ENCODE data around the gene KCNH4. TPM values are rescaled to one million over a fixed set of nuclear protein-coding genes. Genes with fewer than 3 reads are reported as not detected.

The KCNH4 gene
- total RNA-seq, 3 donors from 2014 or later: 0.06 to 0.10 TPM; not detected in 1

DNA sequence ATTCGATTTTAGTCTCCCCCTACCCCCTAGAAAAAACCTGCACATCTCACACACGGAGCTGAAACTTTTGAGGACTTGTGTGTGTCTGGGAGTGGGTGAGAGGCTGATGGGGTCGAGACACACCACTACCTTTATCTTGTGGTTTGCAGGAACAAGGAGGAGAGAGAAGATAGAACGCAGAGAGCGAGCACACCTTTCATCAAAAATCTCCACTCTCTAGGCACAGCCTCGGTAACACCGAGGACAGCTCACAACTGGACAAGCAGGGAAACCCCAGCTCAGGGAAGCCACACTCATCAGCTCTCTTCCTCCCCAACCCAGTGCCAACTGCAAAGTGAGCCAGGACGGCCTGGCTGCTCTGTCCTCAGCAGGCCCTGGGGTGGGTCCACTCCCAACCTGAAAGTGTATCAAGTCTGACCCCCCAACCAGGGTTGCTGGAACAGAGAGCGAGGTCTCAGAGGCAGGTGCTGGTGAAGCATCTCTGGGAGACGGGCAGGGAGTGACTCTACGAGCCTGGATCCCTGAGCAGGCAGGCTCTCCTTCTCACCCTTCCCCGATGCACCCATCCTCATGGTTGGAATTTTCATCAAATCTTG, 18.6 kb upstream of the KCNH4 start:
- H3K36me3 ChIP-seq (ENCODE audit: low read depth): no peaks in the 10 kb centered on the region
- H3K4me1 ChIP-seq (ENCODE audit: low read depth): peaks cover 8% of the 10 kb centered on the region
- TF ChIP-seq, protein P1, sequence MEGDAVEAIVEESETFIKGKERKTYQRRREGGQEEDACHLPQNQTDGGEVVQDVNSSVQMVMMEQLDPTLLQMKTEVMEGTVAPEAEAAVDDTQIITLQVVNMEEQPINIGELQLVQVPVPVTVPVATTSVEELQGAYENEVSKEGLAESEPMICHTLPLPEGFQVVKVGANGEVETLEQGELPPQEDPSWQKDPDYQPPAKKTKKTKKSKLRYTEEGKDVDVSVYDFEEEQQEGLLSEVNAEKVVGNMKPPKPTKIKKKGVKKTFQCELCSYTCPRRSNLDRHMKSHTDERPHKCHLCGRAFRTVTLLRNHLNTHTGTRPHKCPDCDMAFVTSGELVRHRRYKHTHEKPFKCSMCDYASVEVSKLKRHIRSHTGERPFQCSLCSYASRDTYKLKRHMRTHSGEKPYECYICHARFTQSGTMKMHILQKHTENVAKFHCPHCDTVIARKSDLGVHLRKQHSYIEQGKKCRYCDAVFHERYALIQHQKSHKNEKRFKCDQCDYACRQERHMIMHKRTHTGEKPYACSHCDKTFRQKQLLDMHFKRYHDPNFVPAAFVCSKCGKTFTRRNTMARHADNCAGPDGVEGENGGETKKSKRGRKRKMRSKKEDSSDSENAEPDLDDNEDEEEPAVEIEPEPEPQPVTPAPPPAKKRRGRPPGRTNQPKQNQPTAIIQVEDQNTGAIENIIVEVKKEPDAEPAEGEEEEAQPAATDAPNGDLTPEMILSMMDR (IDR thresholded peaks at IDR 0.05): no peak
- no peak for ATAC-seq
- no peak for DNase-seq
- intact Hi-C loops (cut with DNase I, micrococcal nuclease): no loop called here
- no peaks in the 10 kb centered on the region for H3K9me3 ChIP-seq
- no peak overlapping the region for H3K4me3 ChIP-seq

DNA sequence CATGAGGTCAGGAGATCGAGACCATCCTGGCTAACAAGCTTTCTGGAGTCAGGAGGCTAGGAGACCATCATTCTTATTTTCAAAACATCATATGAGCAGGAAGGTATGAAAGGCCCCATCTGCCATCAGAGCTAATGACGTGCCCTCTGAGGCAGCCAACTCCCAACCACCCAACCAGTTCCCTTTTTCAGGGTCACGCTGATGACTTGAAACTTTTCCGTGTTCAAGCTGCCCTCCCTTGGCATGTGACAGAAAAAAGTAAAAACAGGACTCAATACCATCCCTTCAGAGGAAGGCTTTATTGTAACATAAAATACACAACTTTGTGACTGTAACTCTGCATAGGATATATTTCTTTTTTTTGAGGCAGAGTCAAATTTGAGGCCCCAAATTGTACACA, 18.0 kb upstream of the KCNH4 start:
- Histone ChIP-seq H3K4me3 (no peak overlapping the region), H3K4me1 (ENCODE audit: low read depth) (peaks cover 10% of the 10 kb centered on the region), H3K36me3 (ENCODE audit: low read depth) (no peaks in the 10 kb centered on the region), H3K9me3 (no peaks in the 10 kb centered on the region)
- TF ChIP-seq, protein P1 (IDR thresholded peaks at IDR 0.05): no peak
- DNase-seq (peak in 1 of 3 donors; percentile 19), ATAC-seq (no peak)
- intact Hi-C loops (cut with DNase I, micrococcal nuclease): no loop called here

DNA sequence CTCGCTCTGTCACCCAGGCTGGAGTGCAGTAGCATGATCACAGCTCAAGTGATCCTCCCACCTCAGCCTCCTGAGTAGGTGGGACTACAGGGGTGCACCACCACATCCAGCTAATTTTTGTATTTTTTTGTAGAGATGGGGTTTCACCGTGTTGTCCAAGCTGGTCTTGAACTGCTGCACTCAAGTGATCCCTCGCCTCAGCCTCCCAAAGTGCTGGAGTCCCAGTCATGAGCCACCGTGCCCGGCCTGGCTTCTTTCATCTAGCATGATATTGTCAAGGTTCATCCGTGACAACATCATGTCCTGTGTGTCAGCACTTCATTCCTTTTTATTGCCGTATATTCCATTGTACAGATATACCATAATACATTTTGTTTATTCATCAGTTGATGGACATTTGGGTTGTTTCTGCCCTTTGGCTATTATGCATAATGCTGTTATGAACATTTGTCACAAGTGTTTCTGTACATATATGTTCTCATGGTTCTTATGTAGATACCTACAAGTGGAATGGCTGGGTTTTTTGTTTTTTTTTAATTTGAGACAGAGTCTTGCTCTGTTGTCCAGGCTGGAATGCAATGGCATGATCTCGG, 16.7 kb upstream of the KCNH4 start:
- no peak overlapping the region for H3K4me3 ChIP-seq
- no peak for ATAC-seq
- H3K4me1 ChIP-seq (ENCODE audit: low read depth): peaks cover 10% of the 10 kb centered on the region
- H3K9me3 ChIP-seq: no peaks in the 10 kb centered on the region
- TF ChIP-seq, protein P1 (IDR thresholded peaks at IDR 0.05): no peak
- DNase-seq: no peak
- intact Hi-C loops (cut with DNase I, micrococcal nuclease): no loop called here
- no peaks in the 10 kb centered on the region for H3K36me3 ChIP-seq (ENCODE audit: low read depth)

DNA sequence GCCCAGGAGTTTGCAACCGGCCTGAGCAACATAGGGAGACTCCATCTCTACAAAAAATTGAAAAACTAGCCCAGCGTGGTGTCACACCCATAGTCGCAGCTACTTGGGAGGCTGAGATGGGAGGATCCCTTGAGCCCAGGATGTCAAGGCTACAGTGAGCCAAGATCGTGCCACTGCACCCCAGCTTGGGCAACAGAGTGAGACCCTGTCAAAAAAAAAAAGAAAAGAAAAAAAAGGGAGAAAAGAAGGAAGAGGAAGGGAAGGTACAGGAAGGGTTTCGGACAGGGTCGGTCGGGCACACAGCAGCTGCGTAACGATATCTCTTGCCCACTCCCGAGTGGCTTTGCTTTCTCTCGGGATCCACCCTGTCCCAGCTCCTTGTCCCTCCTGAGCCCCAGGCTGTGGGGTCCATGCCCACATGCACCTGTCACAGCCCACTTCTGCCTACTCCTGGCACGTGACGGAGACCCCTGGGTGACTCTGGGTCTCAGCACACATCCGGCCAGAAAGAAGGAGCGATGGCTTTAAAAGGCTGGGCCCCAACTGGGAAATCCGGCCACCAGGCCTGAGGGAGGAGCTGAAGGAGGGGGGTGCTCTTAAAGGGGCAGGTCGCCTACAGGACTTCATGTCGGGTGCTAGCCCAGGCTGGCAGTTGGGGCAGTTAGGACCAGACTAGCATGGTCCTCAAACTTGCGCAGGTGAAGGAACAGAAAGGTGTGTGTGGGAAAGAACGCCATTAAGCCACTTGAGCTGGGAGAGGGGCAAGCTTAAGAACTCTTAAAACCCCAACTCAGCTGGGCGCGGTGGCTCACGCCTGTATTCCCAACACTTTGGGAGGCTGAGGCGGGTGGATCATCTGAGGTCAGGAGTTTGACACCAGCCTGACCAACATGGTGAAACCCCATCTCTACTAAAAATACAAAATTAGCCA, 13.3 kb upstream of the KCNH4 start, which contains the start of gene GHDC:
GHDC (minus strand) TSS at position 526 of the 931 bp plus-strand sequence. CDS start 913 bp downstream, outside the sequence.
- Histone ChIP-seq H3K9me3 (no peaks in the 10 kb centered on the region), H3K36me3 (ENCODE audit: low read depth) (no peaks in the 10 kb centered on the region), H3K4me3 (peak within 1 kb of the TSS; percentile 57), H3K4me1 (ENCODE audit: low read depth) (peaks cover 3% of the 10 kb centered on the region)
- ATAC-seq: peak; percentile 97
- DNase-seq: peak; percentile 87 to 98 (median 88)
- TF ChIP-seq, protein P1 (IDR thresholded peaks at IDR 0.05): no peak
- intact Hi-C loops (cut with DNase I, micrococcal nuclease): no loop called here

DNA sequence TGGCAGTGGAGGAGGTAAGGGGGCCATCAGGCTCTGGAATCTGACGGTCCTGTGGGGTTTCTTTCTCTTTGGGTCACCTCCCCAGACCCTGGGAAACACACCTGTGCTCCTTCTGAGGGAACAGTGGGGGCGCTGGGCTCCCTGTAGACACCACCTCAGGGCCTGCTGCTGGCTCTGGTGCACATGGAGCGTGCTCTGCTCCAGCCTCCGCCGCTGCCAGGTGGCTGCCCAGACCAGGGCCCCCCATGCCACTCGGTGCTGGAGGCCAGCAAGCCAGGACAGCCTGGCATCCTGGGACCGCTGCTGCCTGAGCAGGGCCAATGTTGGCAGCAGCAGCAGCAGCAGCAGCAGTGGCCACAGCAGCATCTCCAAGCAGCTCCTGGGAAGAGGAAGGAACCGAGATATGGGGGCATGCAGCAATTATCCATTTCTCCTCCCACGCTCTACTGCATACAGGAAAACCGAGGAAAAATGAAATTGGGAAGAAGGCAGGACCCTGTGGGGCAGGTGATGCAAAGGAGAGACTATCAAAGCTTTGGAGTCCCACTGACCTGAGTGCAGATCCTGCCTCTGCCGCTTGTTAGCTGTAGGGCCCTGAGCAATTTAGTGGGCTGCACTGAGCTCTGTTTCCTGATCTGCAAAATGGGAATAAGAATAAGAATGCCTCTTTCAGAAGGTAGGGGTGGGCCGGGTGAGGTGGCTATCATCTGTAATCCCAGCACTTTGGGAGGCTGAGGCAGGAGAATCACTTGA, 12.4 kb upstream of the KCNH4 start:
- no peak overlapping the region for H3K4me3 ChIP-seq
- no peaks in the 10 kb centered on the region for H3K9me3 ChIP-seq
- ATAC-seq (no peak), DNase-seq (no peak)
- H3K4me1 ChIP-seq (ENCODE audit: low read depth): peaks cover 3% of the 10 kb centered on the region
- TF ChIP-seq, protein P1 (IDR thresholded peaks at IDR 0.05): no peak
- intact Hi-C loops (cut with DNase I, micrococcal nuclease): no loop called here
- H3K36me3 ChIP-seq (ENCODE audit: low read depth): no peaks in the 10 kb centered on the region

All from mucosa of descending colon (tissue), 3 donors.